Right lobe of liver (tissue), 4 donors: Measurements from ENCODE around the gene PTPRN2.

Experiments used
- CTCF ChIP-seq, 4 donors: fragments of 200-600 bp in 3 of 4; fragments of 450-650 bp in 1 of 4; IDR thresholded peaks; one replicate each; pipeline versions ENCODE4 v1.5.1 to v1.8.0; 2016 to 2022; ENCODE audit warnings: antibody characterized with exemption in 4 of 4, mild to moderate bottlenecking in 2 of 4
- POLR2A ChIP-seq: fragments of 450-650 bp; IDR thresholded peaks from one replicate; pipeline ENCODE4 v1.6.1; 2017; ENCODE audit warnings: antibody characterized with exemption, mild to moderate bottlenecking
- donor health status: DM: no; HTN: no; CAD: no.
- donor health status: DM: no; HTN: no; CAD: no.
- donor health status: DM: no; HTN: yes; CAD: no.

GRCh38 chr7:157693521-157694375 lies 893.9 kb downstream of the PTPRN2 start:
- TF ChIP-seq POLR2A (no peak), CTCF (IDR thresholded peaks at IDR 0.05) (no peak)
